Measurements from ENCODE around the gene DNAJB6. TPM values are rescaled to one million over a fixed set of nuclear protein-coding genes. Genes with fewer than 3 reads are reported as not detected.
A peak's percentile ranks its signal among the peaks of the same experiment; 100 is the strongest.

Gene DNAJB6
- total RNA-seq, 1 donor from 2014 or later: 97.2 TPM

DNA sequence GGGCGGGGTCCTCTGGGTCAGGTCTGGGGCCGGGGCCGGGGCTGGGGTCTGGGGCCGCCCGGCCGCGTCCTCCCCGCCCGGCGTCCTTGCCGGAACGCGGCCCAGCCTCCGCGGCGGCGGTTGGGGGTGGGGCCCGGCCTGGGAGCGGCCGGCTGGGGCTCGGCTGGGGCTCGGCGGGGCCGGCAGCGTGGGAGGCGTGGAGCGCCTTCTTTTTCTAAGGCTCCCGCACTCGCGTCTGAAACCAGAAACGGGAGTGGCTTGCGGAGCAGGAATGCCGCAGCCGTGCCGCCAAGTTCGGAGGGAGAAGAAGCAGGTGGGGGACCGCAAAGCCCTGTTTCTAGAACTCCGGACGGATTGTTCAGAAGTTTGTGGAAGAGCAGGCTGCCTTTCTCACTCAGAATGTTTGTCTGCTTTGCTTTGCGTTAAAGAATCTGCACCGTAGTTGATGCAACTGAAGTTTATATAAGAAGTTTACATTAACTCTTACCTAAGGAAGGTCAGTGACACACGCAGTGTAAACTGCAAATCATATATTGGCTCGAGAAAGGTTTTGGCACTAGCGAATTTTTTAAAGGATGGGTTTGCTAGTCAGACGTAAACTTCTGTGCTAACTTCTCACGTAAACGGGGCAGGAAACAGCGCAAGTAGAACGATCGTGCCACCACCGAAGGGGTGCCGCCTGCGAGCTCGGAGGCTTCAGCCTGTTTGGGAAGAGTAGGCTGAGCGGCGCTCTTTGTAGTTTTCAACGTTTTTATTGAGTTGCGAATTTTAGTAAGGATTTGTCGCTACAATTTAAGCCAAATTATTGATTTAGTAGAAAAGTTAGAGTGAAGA, 729 bp downstream of the DNAJB6 start:
- H3K27ac Mint-ChIP-seq: peak overlapping the region; percentile 90
- DNase-seq (ENCODE audit: extremely low spot score, unreplicated experiment): peak; percentile 79
- H3K27me3 Mint-ChIP-seq: peaks cover 8% of the 10 kb centered on the region
- H3K4me1 Mint-ChIP-seq (ENCODE audit: unreplicated experiment): peaks cover 20% of the 10 kb centered on the region
- H3K4me3 Mint-ChIP-seq: peak overlapping the region; percentile 89
- TF ChIP-seq, protein P1, sequence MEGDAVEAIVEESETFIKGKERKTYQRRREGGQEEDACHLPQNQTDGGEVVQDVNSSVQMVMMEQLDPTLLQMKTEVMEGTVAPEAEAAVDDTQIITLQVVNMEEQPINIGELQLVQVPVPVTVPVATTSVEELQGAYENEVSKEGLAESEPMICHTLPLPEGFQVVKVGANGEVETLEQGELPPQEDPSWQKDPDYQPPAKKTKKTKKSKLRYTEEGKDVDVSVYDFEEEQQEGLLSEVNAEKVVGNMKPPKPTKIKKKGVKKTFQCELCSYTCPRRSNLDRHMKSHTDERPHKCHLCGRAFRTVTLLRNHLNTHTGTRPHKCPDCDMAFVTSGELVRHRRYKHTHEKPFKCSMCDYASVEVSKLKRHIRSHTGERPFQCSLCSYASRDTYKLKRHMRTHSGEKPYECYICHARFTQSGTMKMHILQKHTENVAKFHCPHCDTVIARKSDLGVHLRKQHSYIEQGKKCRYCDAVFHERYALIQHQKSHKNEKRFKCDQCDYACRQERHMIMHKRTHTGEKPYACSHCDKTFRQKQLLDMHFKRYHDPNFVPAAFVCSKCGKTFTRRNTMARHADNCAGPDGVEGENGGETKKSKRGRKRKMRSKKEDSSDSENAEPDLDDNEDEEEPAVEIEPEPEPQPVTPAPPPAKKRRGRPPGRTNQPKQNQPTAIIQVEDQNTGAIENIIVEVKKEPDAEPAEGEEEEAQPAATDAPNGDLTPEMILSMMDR (conservative IDR thresholded peaks at IDR 0.05): no peak
- peaks cover 3% of the 10 kb centered on the region for H3K9me3 Mint-ChIP-seq
- H3K36me3 Mint-ChIP-seq: peaks cover 18% of the 10 kb centered on the region

DNA sequence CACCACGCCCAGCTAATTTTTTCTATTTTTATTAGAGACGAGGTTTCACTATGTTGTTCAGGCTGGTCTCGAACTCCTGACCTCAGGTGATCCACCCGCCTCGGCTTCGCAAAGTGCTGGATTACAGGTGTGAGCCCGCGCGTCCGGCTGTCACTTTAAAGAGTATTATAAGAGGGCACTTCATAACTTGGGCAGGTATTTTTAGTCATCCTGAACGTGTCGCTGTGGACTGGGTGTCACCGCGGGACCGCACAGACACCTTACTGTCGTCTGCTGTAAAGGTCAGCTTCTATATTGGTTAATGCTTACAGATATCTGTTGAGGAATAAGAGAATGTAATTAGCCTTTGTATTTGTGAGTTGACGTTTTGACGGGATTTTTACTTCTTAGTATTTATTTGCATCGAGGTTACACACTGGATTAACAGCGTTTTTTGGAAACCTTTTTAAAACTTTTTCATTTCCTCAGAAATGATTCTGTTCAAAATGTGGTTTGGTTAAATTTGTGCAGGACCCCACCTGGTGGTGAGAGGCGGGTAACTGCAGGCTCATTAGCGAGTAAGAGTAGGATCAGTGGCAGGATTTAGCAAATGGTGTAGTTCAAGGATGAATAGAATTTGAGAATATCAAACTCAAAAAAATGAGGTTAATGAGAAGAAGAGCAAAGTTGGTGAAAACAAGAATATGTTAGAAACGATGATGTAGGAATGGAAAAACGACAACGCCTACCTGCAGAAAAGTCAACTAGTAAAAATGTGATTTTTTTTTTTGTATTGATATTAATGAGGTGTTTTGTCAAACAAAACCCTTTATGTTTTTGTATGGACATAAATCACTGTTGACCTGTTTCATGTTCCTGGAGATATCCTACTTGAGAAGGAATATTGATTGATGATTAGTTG, 3.2 kb downstream of the DNAJB6 start:
- TF ChIP-seq, protein P1 (conservative IDR thresholded peaks at IDR 0.05): peak; percentile 89
- H3K4me1 Mint-ChIP-seq (ENCODE audit: unreplicated experiment): peaks cover 20% of the 10 kb centered on the region
- H3K9me3 Mint-ChIP-seq: peaks cover 3% of the 10 kb centered on the region
- H3K27me3 Mint-ChIP-seq: no peaks in the 10 kb centered on the region
- peaks cover 18% of the 10 kb centered on the region for H3K36me3 Mint-ChIP-seq
- peak overlapping the region; percentile 72 for H3K27ac Mint-ChIP-seq
- DNase-seq (ENCODE audit: extremely low spot score, unreplicated experiment): no peak
- H3K4me3 Mint-ChIP-seq: peak overlapping the region; percentile 52

DNA sequence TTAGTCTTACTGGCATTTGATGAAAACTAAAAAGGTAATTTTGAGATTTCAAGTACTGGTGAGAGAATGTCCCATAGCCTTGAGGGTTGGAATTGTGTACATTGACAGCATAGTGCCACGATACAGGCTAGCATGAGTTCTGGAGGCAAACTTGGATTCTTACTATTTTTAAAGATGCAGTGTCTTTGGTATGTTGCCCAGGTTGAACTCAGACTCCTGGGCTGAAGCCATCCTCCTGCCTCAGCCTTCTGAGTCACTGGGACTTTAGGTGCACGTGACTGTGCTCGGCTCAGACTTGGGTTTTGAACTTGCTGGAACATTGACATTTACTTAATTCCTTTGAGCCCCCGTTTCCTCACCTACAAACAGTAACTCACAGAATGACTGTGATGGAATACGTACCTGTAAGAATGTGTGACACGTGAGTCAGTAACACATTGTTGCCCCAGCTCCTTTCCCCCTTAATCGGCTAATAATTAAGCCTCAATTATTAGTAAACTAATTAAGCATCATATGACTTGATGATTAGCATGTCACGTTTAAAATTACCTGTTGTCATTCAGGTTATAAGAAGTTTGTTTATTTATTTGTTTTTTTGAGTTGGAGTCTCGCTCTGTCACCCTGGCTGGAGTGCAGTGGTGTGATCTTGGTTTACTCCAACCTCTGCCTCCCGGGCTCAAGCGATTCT, 10.6 kb downstream of the DNAJB6 start:
- Mint-ChIP-seq H3K36me3 (peaks cover 15% of the 10 kb centered on the region), H3K9me3 (no peaks in the 10 kb centered on the region), H3K4me1 (ENCODE audit: unreplicated experiment) (peaks cover 23% of the 10 kb centered on the region), H3K4me3 (no peak overlapping the region), H3K27me3 (no peaks in the 10 kb centered on the region), H3K27ac (no peak overlapping the region)
- TF ChIP-seq, protein P1 (conservative IDR thresholded peaks at IDR 0.05): no peak
- DNase-seq (ENCODE audit: extremely low spot score, unreplicated experiment): no peak

DNA sequence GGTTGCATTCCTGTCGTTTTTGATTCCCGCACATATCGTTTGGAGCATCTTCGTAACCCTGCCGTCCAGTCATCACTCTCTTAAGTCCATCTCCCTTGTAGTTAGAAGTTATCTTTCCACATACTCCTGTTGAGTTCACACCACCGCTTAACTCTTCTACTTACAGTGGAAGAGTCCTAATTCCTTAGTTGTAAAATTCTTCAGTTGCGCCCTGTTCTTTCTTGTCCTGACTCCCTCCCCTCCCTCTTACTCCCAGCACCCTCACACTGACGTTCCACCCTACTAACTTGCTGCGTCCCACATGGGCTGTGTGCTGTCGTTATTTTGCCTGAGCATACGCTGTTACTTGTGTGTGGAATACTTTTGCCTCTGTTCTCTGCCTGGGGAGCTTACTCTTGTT, 11.7 kb downstream of the DNAJB6 start:
- Mint-ChIP-seq H3K36me3 (peaks cover 23% of the 10 kb centered on the region), H3K4me1 (ENCODE audit: unreplicated experiment) (peaks cover 28% of the 10 kb centered on the region), H3K9me3 (no peaks in the 10 kb centered on the region), H3K27me3 (no peaks in the 10 kb centered on the region), H3K4me3 (peak overlapping the region; percentile 19), H3K27ac (peak overlapping the region; percentile 48)
- TF ChIP-seq, protein P1 (conservative IDR thresholded peaks at IDR 0.05): no peak
- DNase-seq (ENCODE audit: extremely low spot score, unreplicated experiment): no peak

DNA sequence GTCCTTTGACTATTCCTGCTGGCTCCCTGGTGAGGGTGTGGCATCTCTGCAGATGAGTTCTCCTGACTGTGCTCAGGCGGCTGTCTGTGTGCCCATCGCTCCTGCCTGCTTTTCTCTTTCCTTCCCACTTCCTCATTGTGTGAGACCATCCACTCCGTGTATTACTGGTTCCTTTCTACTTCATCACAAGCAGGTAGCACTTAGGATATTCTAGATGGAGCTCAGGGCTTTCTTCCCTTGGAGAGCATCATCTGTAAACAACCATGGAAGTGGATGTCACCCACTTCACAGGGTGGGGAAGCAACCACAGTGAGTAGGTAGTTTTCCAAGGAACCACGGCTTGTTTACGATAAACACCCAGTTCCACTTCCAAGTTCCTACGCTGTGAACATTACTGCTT, 15.7 kb downstream of the DNAJB6 start:
- no peaks in the 10 kb centered on the region for H3K27me3 Mint-ChIP-seq
- H3K27ac Mint-ChIP-seq: peak overlapping the region; percentile 44
- TF ChIP-seq, protein P1 (conservative IDR thresholded peaks at IDR 0.05): no peak
- peaks cover 33% of the 10 kb centered on the region for H3K36me3 Mint-ChIP-seq
- H3K4me1 Mint-ChIP-seq (ENCODE audit: unreplicated experiment): peaks cover 41% of the 10 kb centered on the region
- DNase-seq (ENCODE audit: extremely low spot score, unreplicated experiment): no peak
- no peak overlapping the region for H3K4me3 Mint-ChIP-seq
- H3K9me3 Mint-ChIP-seq: no peaks in the 10 kb centered on the region
